ENCODE measurements around the gene L3MBTL1. TPM values are rescaled to one million over a fixed set of nuclear protein-coding genes. Genes with fewer than 3 reads are reported as not detected.

The L3MBTL1 gene
- polyA plus RNA-seq, 1 donor from 2014 or later = 0.88 TPM

- peaks cover 0 to 3% (median 2%) of the 10 kb centered on the region in 3 donors for H3K9me3 Mint-ChIP-seq
- H3K27me3 Mint-ChIP-seq = no peaks in the 10 kb centered on the region
- H3K27ac Mint-ChIP-seq = no peak overlapping the region
- peaks cover 0 to 4% (median 0%) of the 10 kb centered on the region in 3 donors for H3K4me1 Mint-ChIP-seq
- peaks cover 8% of the 10 kb centered on the region for H3K36me3 Mint-ChIP-seq
- no peak overlapping the region for H3K4me3 Mint-ChIP-seq
These were observed 42.0 kb downstream of the L3MBTL1 start for GRCh38 chr20:43549416-43550065.

- Mint-ChIP-seq H3K27me3 (no peaks in the 10 kb centered on the region), H3K9me3 (peaks cover 0 to 3% (median 2%) of the 10 kb centered on the region in 3 donors), H3K4me1 (peaks cover 0 to 4% (median 0%) of the 10 kb centered on the region in 3 donors), H3K27ac (no peak overlapping the region), H3K36me3 (peaks cover 8% of the 10 kb centered on the region), H3K4me3 (no peak overlapping the region)
These were observed 43.0 kb downstream of the L3MBTL1 start for GRCh38 chr20:43550456-43550855.

- H3K4me1 Mint-ChIP-seq = peaks cover 0 to 4% (median 0%) of the 10 kb centered on the region in 3 donors
- H3K9me3 Mint-ChIP-seq = no peaks in the 10 kb centered on the region
- H3K4me3 Mint-ChIP-seq = no peak overlapping the region
- peaks cover 4% of the 10 kb centered on the region for H3K27me3 Mint-ChIP-seq
- H3K36me3 Mint-ChIP-seq = peaks cover 3% of the 10 kb centered on the region
- H3K27ac Mint-ChIP-seq = no peak overlapping the region
These were observed 46.9 kb downstream of the L3MBTL1 start for GRCh38 chr20:43554369-43554768.

- H3K4me3 Mint-ChIP-seq = no peak within 1 kb of the TSS
- H3K36me3 Mint-ChIP-seq = no peaks in the 10 kb centered on the region
- peaks cover 0 to 1% (median 0%) of the 10 kb centered on the region in 3 donors for H3K4me1 Mint-ChIP-seq
- H3K9me3 Mint-ChIP-seq = no peaks in the 10 kb centered on the region
- peaks cover 4% of the 10 kb centered on the region for H3K27me3 Mint-ChIP-seq
- H3K27ac Mint-ChIP-seq = no peak within 1 kb of the TSS
These were observed 51.1 kb downstream of the L3MBTL1 start, which contains the start of gene SGK2 for GRCh38 chr20:43558412-43559146. Gene SGK2, plus strand, starts transcription at chr20:43559027. Its CDS starts 7,469 bp downstream, at chr20:43566496.

- Mint-ChIP-seq H3K4me3 (no peak overlapping the region), H3K4me1 (peaks cover 0 to 1% (median 0%) of the 10 kb centered on the region in 3 donors), H3K36me3 (no peaks in the 10 kb centered on the region), H3K27ac (no peak overlapping the region), H3K27me3 (peaks cover 4% of the 10 kb centered on the region), H3K9me3 (no peaks in the 10 kb centered on the region)
These were observed 51.9 kb downstream of the L3MBTL1 start for GRCh38 chr20:43559147-43559987.

GRCh38 chr20:43560974-43561373 is 53.5 kb downstream of the L3MBTL1 start:
- Mint-ChIP-seq H3K27me3 (peaks cover 4% of the 10 kb centered on the region), H3K4me1 (peaks cover 0 to 1% (median 0%) of the 10 kb centered on the region in 3 donors), H3K4me3 (no peak overlapping the region), H3K27ac (peak overlapping the region in 1 of 3 donors; percentile 26), H3K36me3 (no peaks in the 10 kb centered on the region), H3K9me3 (no peaks in the 10 kb centered on the region)

- H3K9me3 Mint-ChIP-seq = no peaks in the 10 kb centered on the region
- H3K4me3 Mint-ChIP-seq = no peak overlapping the region
- peaks cover 3% of the 10 kb centered on the region for H3K27me3 Mint-ChIP-seq
- no peak overlapping the region for H3K27ac Mint-ChIP-seq
- H3K4me1 Mint-ChIP-seq = peaks cover 0 to 1% (median 0%) of the 10 kb centered on the region in 3 donors
- H3K36me3 Mint-ChIP-seq = no peaks in the 10 kb centered on the region
These were observed 55.9 kb downstream of the L3MBTL1 start for GRCh38 chr20:43563429-43563828.

- no peak overlapping the region for H3K4me3 Mint-ChIP-seq
- H3K9me3 Mint-ChIP-seq = no peaks in the 10 kb centered on the region
- peaks cover 0 to 1% (median 0%) of the 10 kb centered on the region in 3 donors for H3K4me1 Mint-ChIP-seq
- H3K36me3 Mint-ChIP-seq = no peaks in the 10 kb centered on the region
- H3K27ac Mint-ChIP-seq = no peak overlapping the region
- H3K27me3 Mint-ChIP-seq = no peaks in the 10 kb centered on the region
These were observed 56.5 kb downstream of the L3MBTL1 start for GRCh38 chr20:43563991-43564390.

- H3K9me3 Mint-ChIP-seq = no peaks in the 10 kb centered on the region
- no peaks in the 10 kb centered on the region for H3K27me3 Mint-ChIP-seq
- no peak overlapping the region for H3K4me3 Mint-ChIP-seq
- H3K4me1 Mint-ChIP-seq = peaks cover 0 to 1% (median 0%) of the 10 kb centered on the region in 3 donors
- H3K27ac Mint-ChIP-seq = no peak overlapping the region
- H3K36me3 Mint-ChIP-seq = no peaks in the 10 kb centered on the region
These were observed 57.0 kb downstream of the L3MBTL1 start for GRCh38 chr20:43564455-43564854.

GRCh38 chr20:43564993-43565757 is 57.7 kb downstream of the L3MBTL1 start:
- Mint-ChIP-seq H3K4me3 (no peak overlapping the region), H3K27me3 (no peaks in the 10 kb centered on the region), H3K9me3 (no peaks in the 10 kb centered on the region), H3K4me1 (peaks cover 0 to 1% (median 0%) of the 10 kb centered on the region in 3 donors), H3K27ac (no peak overlapping the region), H3K36me3 (no peaks in the 10 kb centered on the region)

- no peaks in the 10 kb centered on the region for H3K9me3 Mint-ChIP-seq
- no peak overlapping the region for H3K27ac Mint-ChIP-seq
- no peak overlapping the region for H3K4me3 Mint-ChIP-seq
- H3K4me1 Mint-ChIP-seq = peaks cover 0 to 1% (median 0%) of the 10 kb centered on the region in 3 donors
- no peaks in the 10 kb centered on the region for H3K36me3 Mint-ChIP-seq
- H3K27me3 Mint-ChIP-seq = no peaks in the 10 kb centered on the region
These were observed 58.2 kb downstream of the L3MBTL1 start for GRCh38 chr20:43565758-43566104.

GRCh38 chr20:43567477-43567876 is 60.0 kb downstream of the L3MBTL1 start:
- Mint-ChIP-seq H3K27ac (no peak overlapping the region), H3K4me1 (peaks cover 0 to 1% (median 0%) of the 10 kb centered on the region in 3 donors), H3K9me3 (no peaks in the 10 kb centered on the region), H3K36me3 (no peaks in the 10 kb centered on the region), H3K4me3 (no peak overlapping the region), H3K27me3 (no peaks in the 10 kb centered on the region)

- no peak overlapping the region for H3K4me3 Mint-ChIP-seq
- H3K9me3 Mint-ChIP-seq = no peaks in the 10 kb centered on the region
- H3K4me1 Mint-ChIP-seq = no peaks in the 10 kb centered on the region
- H3K36me3 Mint-ChIP-seq = no peaks in the 10 kb centered on the region
- no peak overlapping the region for H3K27ac Mint-ChIP-seq
- H3K27me3 Mint-ChIP-seq = no peaks in the 10 kb centered on the region
These were observed 61.2 kb downstream of the L3MBTL1 start for GRCh38 chr20:43568706-43569105.

- Mint-ChIP-seq H3K4me1 (no peaks in the 10 kb centered on the region), H3K27me3 (no peaks in the 10 kb centered on the region), H3K9me3 (no peaks in the 10 kb centered on the region), H3K4me3 (no peak overlapping the region), H3K36me3 (no peaks in the 10 kb centered on the region), H3K27ac (no peak overlapping the region)
These were observed 61.8 kb downstream of the L3MBTL1 start for GRCh38 chr20:43569282-43569681.

Data from IgD-negative memory B cell (primary cell).